Measurements from ENCODE around the gene SPATA19. TPM values are rescaled to one million over a fixed set of nuclear protein-coding genes. Genes with fewer than 3 reads are reported as not detected.

The SPATA19 gene
- total RNA-seq, 2 donors from 2014 or later: 6.6 TPM; not detected in 1

DNA sequence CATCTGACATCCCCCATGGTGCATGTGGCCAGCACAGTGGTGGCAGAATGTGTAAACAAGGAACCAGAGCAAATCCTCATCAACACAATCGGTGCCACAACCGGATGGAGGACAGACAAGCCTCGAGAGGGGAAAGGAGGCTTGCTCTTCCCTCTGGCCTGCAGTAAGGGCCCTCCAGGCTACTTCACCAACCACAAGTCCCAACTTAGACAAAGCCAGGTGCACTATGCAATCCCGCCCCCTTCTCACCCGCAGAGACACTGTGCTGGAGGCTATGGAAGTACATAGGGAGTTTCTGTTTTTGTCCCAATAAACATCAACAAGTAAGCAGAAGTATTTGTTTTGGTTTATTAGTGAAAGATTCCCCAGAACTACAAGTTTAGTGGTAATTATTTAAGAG is 54.3 kb downstream of the SPATA19 start:
- Histone ChIP-seq H3K27me3 (replicated peaks; ENCODE audit: insufficient read depth) (peaks cover 3% of the 10 kb centered on the region), H3K36me3 (no peaks in the 10 kb centered on the region), H3K4me1 (replicated peaks) (no peaks in the 10 kb centered on the region), H3K27ac (no peak overlapping the region), H3K4me3 (no peak overlapping the region), H3K9me3 (no peaks in the 10 kb centered on the region)
- DNase-seq (ENCODE audit: low spot score): no peak
- 80% methylated on average over 5 of the region's 5 CpGs for WGBS
- TF ChIP-seq POLR2A (IDR thresholded peaks at IDR 0.05): no peak
- TF ChIP-seq, protein P1, sequence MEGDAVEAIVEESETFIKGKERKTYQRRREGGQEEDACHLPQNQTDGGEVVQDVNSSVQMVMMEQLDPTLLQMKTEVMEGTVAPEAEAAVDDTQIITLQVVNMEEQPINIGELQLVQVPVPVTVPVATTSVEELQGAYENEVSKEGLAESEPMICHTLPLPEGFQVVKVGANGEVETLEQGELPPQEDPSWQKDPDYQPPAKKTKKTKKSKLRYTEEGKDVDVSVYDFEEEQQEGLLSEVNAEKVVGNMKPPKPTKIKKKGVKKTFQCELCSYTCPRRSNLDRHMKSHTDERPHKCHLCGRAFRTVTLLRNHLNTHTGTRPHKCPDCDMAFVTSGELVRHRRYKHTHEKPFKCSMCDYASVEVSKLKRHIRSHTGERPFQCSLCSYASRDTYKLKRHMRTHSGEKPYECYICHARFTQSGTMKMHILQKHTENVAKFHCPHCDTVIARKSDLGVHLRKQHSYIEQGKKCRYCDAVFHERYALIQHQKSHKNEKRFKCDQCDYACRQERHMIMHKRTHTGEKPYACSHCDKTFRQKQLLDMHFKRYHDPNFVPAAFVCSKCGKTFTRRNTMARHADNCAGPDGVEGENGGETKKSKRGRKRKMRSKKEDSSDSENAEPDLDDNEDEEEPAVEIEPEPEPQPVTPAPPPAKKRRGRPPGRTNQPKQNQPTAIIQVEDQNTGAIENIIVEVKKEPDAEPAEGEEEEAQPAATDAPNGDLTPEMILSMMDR (IDR thresholded peaks at IDR 0.05): no peak
- TF ChIP-seq POLR2AphosphoS5 (IDR thresholded peaks at IDR 0.05): no peak
- intact Hi-C loops (cut with DNase I): no loop called here

Other genes with a start within 250 kb of the SPATA19 start
- 10 to 100 TPM; 10.2 to 35.3 TPM for gene IGSF9B, start 111.5 kb upstream of the SPATA19 start, total RNA-seq
- 100 to 1,000 TPM in 1 of 2 donors, 10 to 100 TPM in 1; 21.3 to 157 TPM for gene JAM3, start 223.6 kb upstream of the SPATA19 start, total RNA-seq